Glutamatergic neuron (in vitro differentiated cells): ENCODE measurements around the gene PLEKHG1. TPM values are rescaled to one million over a fixed set of nuclear protein-coding genes. Genes with fewer than 3 reads are reported as not detected.

ENCODE experiments used
- DNase-seq: peaks from one replicate; pipeline ENCODE4 v3.0.0; 2022
- H3K27ac Mint-ChIP-seq: one replicate; pipeline ENCODE4 v1.8.0; 2020; ENCODE audit warnings: mild to moderate bottlenecking, mixed read lengths, inconsistent platforms; ENCODE audit not compliant: unreplicated experiment
- H3K27me3 Mint-ChIP-seq: one replicate; pipeline ENCODE4 v1.8.0; 2020; ENCODE audit warnings: mild to moderate bottlenecking, moderate library complexity, mixed read lengths, inconsistent platforms; ENCODE audit not compliant: unreplicated experiment
- H3K36me3 Mint-ChIP-seq: one replicate; pipeline ENCODE4 v1.8.0; 2020; ENCODE audit warnings: mild to moderate bottlenecking, mixed read lengths, inconsistent platforms; ENCODE audit not compliant: unreplicated experiment
- H3K4me1 Mint-ChIP-seq: one replicate; pipeline ENCODE4 v1.8.0; 2020; ENCODE audit warnings: mild to moderate bottlenecking, low read depth, mixed read lengths, inconsistent platforms; ENCODE audit not compliant: unreplicated experiment
- H3K4me3 Mint-ChIP-seq: one replicate; pipeline ENCODE4 v1.8.0; 2020; ENCODE audit warnings: mild to moderate bottlenecking, mixed read lengths, inconsistent platforms; ENCODE audit not compliant: unreplicated experiment
- H3K9me3 Mint-ChIP-seq: one replicate; pipeline ENCODE4 v1.8.0; 2020; ENCODE audit warnings: mild to moderate bottlenecking, moderate library complexity, mixed read lengths, inconsistent platforms; ENCODE audit not compliant: unreplicated experiment
- CTCF ChIP-seq: fragments of 200-600 bp; sonication (generic); IDR thresholded peaks from one replicate; pipeline ENCODE4 v1.5.0; 2021; ENCODE audit not compliant: partially characterized antibody, unreplicated experiment
- total RNA-seq: library from RNA; stranded (reverse); fragmentation: NEBNext Ultra II Directional; extraction: Animal tissue kit (Norgen Biotek cat#: 25700); gene quantifications from one replicate; pipeline ENCODE4 v1.2.1, GENCODE V29; 2021; ENCODE audit not compliant: unreplicated experiment

The PLEKHG1 gene
- total RNA-seq, 1 donor from 2014 or later = 7.3 TPM

DNA sequence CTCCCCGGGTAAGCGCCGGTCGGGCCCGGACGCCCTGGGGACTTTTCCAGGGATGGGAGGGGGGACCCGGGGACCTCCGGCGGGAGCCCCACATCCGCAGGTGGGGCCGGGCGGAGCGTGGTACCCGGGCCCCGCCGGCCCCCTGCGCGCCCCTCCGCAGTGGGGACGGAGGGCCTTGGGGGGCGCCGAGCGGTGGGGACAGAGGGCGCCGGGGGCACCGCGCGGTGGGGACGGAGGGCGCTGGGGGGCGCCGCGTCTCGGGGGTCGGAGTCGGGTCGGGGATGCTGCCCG is 270 bp downstream of the PLEKHG1 start:
- Mint-ChIP-seq H3K4me1 (no peaks in the 10 kb centered on the region), H3K27me3 (peaks cover 13% of the 10 kb centered on the region), H3K27ac (no peak overlapping the region), H3K9me3 (peaks cover 7% of the 10 kb centered on the region), H3K4me3 (no peak overlapping the region), H3K36me3 (no peaks in the 10 kb centered on the region)
- no peak for TF ChIP-seq CTCF
- DNase-seq = no peak

GRCh38 chr6:150600301-150601017 is 774 bp downstream of the PLEKHG1 start:
- Mint-ChIP-seq H3K4me1 (no peaks in the 10 kb centered on the region), H3K4me3 (peak overlapping the region; percentile 96), H3K27ac (peak overlapping the region; percentile 82), H3K36me3 (no peaks in the 10 kb centered on the region), H3K9me3 (peaks cover 7% of the 10 kb centered on the region), H3K27me3 (peaks cover 13% of the 10 kb centered on the region)
- TF ChIP-seq CTCF = peak; percentile 57
- DNase-seq = peak; percentile 80

GRCh38 chr6:150601439-150601838 is 1.8 kb downstream of the PLEKHG1 start:
- Mint-ChIP-seq H3K4me1 (no peaks in the 10 kb centered on the region), H3K27me3 (peaks cover 13% of the 10 kb centered on the region), H3K9me3 (peaks cover 7% of the 10 kb centered on the region), H3K4me3 (peak overlapping the region; percentile 96), H3K36me3 (no peaks in the 10 kb centered on the region), H3K27ac (no peak overlapping the region)
- no peak for DNase-seq
- no peak for TF ChIP-seq CTCF

- Mint-ChIP-seq H3K9me3 (peaks cover 7% of the 10 kb centered on the region), H3K27ac (no peak overlapping the region), H3K4me1 (no peaks in the 10 kb centered on the region), H3K36me3 (no peaks in the 10 kb centered on the region), H3K4me3 (no peak overlapping the region), H3K27me3 (peaks cover 13% of the 10 kb centered on the region)
- DNase-seq = no peak
- TF ChIP-seq CTCF = no peak
Measured at GRCh38 chr6:150603176-150603575, 3.5 kb downstream of the PLEKHG1 start.

DNA sequence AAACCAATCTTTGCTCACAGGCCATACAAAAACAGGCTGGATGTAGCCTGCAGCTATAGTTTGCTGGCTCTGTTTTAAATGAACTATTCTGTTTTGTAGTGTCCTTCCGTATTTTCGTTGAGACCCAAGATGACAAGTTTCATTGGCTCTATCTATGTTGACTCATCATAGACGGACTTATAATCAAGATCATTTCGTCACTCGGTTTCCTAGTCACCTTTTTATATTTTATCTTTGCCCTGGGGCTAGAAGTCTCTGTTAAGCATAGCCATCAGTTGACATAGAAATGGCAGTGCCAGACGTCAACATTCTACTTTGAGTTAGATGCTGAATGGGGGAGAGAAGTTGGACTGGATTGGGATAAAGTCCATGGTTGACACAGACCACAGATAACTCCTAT is 4.8 kb downstream of the PLEKHG1 start:
- no peaks in the 10 kb centered on the region for H3K4me1 Mint-ChIP-seq
- DNase-seq = no peak
- peaks cover 8% of the 10 kb centered on the region for H3K27me3 Mint-ChIP-seq
- no peak overlapping the region for H3K27ac Mint-ChIP-seq
- no peak for TF ChIP-seq CTCF
- H3K4me3 Mint-ChIP-seq = no peak overlapping the region
- H3K9me3 Mint-ChIP-seq = peaks cover 4% of the 10 kb centered on the region
- H3K36me3 Mint-ChIP-seq = no peaks in the 10 kb centered on the region
